ENCODE data around the gene ZNF823.

DNA sequence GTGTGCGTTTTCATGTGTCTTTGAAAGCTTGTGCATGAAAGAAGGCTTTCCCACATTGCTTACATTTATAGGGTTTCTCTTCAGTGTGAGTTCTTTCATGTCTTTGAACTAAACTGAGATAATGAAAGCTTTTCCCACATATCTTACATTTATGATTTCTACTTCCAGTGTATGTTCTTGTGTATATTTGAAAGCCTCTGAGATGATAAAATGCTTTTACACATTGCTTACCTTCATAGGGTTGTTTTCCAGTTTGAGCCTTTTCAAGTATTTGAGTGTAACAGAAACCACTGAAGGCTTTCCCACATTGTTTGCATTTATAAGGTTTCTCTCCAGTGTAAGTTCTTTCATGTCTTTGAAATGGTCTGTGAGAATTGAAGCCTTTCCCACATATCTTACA is 18.2 kb upstream of the ZNF823 start:
- TF ChIP-seq, protein P1, sequence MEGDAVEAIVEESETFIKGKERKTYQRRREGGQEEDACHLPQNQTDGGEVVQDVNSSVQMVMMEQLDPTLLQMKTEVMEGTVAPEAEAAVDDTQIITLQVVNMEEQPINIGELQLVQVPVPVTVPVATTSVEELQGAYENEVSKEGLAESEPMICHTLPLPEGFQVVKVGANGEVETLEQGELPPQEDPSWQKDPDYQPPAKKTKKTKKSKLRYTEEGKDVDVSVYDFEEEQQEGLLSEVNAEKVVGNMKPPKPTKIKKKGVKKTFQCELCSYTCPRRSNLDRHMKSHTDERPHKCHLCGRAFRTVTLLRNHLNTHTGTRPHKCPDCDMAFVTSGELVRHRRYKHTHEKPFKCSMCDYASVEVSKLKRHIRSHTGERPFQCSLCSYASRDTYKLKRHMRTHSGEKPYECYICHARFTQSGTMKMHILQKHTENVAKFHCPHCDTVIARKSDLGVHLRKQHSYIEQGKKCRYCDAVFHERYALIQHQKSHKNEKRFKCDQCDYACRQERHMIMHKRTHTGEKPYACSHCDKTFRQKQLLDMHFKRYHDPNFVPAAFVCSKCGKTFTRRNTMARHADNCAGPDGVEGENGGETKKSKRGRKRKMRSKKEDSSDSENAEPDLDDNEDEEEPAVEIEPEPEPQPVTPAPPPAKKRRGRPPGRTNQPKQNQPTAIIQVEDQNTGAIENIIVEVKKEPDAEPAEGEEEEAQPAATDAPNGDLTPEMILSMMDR (IDR thresholded peaks at IDR 0.05) = no peak
- TF ChIP-seq POLR2AphosphoS5 (IDR thresholded peaks at IDR 0.05) (no peak), EP300 (IDR thresholded peaks at IDR 0.05) (no peak), POLR2A (IDR thresholded peaks at IDR 0.05) (no peak)
